Fibroblast of peridontal ligament (primary cell): Measurements from ENCODE around the gene ACVR1B.
"Not testable (repeated sequence)": the region's sequence is repeated elsewhere in the genome, so short reads cannot be mapped to it uniquely, and the experiment has no call there.

ENCODE experiments used
- DNase-seq: peaks from one replicate; pipeline ENCODE4 v3.0.0-alpha.2; 2010; ENCODE audit errors: extremely low read depth

The ACVR1B gene

GRCh38 chr12:51970904-51971646 lies 19.6 kb downstream of the ACVR1B start:
- no peak for DNase-seq

- DNase-seq = peak; percentile 24
Measured at GRCh38 chr12:51971679-51972421, 20.4 kb downstream of the ACVR1B start.

GRCh38 chr12:51972422-51972812 lies 20.9 kb downstream of the ACVR1B start:
- DNase-seq = no peak

- DNase-seq = peak; percentile 70
Measured at GRCh38 chr12:51972849-51973273, 21.4 kb downstream of the ACVR1B start.

- peak; percentile 75 for DNase-seq
Measured at GRCh38 chr12:51973560-51973959, 22.1 kb downstream of the ACVR1B start.

- no peak for DNase-seq
Measured at GRCh38 chr12:51974646-51975045, 23.1 kb downstream of the ACVR1B start.

GRCh38 chr12:51975196-51975595 lies 23.7 kb downstream of the ACVR1B start:
- no peak for DNase-seq

GRCh38 chr12:51976376-51977160 lies 25.1 kb downstream of the ACVR1B start:
- no peak for DNase-seq

GRCh38 chr12:51977320-51977753 lies 25.8 kb downstream of the ACVR1B start:
- no peak for DNase-seq

- DNase-seq = not testable (repeated sequence)
Measured at GRCh38 chr12:51979306-51979705, 27.8 kb downstream of the ACVR1B start.

GRCh38 chr12:51980051-51980808 lies 28.7 kb downstream of the ACVR1B start:
- peak; percentile 73 for DNase-seq

GRCh38 chr12:51980809-51981127 lies 29.3 kb downstream of the ACVR1B start:
- no peak for DNase-seq

GRCh38 chr12:51984657-51985056 lies 33.2 kb downstream of the ACVR1B start:
- no peak for DNase-seq

GRCh38 chr12:51985154-51985835 lies 33.8 kb downstream of the ACVR1B start:
- no peak for DNase-seq

GRCh38 chr12:51986834-51987233 lies 35.3 kb downstream of the ACVR1B start:
- no peak for DNase-seq

- DNase-seq = no peak
Measured at GRCh38 chr12:51992246-51992645, 40.7 kb downstream of the ACVR1B start.

- no peak for DNase-seq
Measured at GRCh38 chr12:51994539-51994820, 43.0 kb downstream of the ACVR1B start.

- DNase-seq = peak; percentile 50
Measured at GRCh38 chr12:51994959-51995358, 43.5 kb downstream of the ACVR1B start.

GRCh38 chr12:51997136-51997535 lies 45.6 kb downstream of the ACVR1B start:
- no peak for DNase-seq

- DNase-seq = no peak
Measured at GRCh38 chr12:52003016-52003550, 51.6 kb downstream of the ACVR1B start.

- DNase-seq = no peak
Measured at GRCh38 chr12:52003591-52003990, 52.1 kb downstream of the ACVR1B start.
